Anterior cingulate cortex (tissue), 58 donors: ENCODE results near the gene ZKSCAN8.
A peak's percentile ranks its signal among the peaks of the same experiment; 100 is the strongest.

ENCODE experiments used
- DNase-seq, 58 donors: peaks; one replicate each; lab custom pipeline; 2025; lab: John Stamatoyannopoulos, UW

Gene ZKSCAN8

DNA sequence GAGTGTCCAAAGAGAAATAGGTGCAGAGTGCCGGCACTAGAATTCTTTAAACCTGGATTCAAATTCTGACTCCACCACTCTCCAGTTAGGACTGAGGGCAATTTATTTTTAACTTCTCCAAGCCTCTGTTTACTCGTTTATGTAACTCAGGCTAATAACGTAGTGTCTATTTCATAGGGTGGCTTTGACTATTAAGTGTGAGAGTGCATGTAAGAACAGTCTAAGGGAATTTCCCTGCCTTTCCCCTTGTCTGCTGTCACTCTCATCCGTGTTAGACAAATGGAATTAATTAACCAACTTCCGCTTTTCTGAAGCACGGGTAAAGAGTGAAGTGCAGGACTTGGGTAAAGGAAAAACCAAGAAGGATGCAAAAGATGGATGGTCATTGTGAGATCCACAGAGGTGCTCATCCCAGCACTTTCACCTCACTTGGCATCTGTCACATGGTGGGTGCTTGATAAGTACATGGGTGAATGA, 4.1 kb upstream of the ZKSCAN8 start:
- DNase-seq: peak in 1 of 58 donors; percentile 18

GRCh38 chr6:28139860-28140543, 1.7 kb upstream of the ZKSCAN8 start:
- no peak for DNase-seq

DNA sequence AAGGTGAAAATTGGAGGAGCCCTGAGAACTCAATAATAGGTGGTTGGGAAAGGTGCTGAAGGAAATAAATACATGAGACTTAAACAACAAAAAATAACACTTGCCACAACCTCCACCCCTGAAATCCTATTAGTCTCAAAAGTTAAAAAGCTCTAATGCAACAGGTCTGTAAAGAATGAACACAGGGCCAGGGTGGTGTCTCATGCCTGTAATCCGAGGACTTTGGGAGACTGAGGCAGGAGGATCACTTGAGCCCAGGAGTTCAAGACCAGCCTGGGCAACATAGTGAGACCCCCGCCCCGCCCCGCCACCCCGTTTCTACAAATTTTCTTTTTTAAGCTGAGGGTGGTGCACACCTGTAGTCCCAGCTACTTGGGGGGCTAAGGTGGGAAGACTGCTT, 1.1 kb upstream of the ZKSCAN8 start:
- DNase-seq: no peak

- no peak for DNase-seq
These were observed 763 bp downstream of the ZKSCAN8 start for GRCh38 chr6:28142446-28142845.

DNA sequence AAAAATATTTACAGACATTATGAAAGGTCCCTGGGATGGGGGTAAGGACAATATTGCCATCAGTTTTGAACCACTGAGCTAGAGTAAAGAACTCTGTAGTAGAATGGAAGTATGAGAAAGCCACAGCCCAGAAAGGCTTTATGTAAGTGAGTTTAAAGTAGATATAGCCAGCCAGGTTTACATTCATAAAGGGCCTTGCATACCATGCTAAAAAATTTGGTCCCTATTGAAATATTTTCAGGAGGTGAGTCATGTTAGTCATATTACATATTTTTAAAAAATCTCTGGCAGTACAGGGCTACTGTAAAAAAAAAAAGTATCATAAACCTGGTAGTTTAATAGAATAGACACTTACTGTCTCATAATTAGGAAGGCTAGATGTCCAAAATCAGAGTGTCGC, 3.5 kb downstream of the ZKSCAN8 start:
- DNase-seq: no peak

DNA sequence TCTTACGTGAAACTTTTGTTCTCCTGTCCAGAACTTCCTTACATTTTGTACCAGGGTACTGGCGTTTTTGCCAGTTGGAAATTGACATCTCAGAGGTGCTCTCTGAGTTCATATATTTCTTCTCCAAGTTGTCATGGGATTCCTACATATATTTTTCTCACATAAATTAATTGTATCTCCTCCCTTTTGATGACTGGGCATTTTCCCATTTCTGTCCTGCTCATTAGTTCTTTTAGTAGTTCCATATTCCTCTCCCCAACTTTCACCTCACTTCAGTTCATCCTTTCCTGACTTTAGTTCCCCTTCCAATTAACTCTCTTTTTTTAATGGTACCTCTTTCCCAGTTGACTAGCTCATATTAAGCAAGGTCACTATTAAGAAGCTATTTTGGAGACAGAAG, 10.8 kb downstream of the ZKSCAN8 start:
- no peak for DNase-seq

- no peak for DNase-seq
These were observed 11.9 kb downstream of the ZKSCAN8 start for GRCh38 chr6:28153546-28153945.

- DNase-seq: no peak
These were observed 12.7 kb downstream of the ZKSCAN8 start for GRCh38 chr6:28154357-28154756.

- DNase-seq: no peak
These were observed 16.6 kb downstream of the ZKSCAN8 start for GRCh38 chr6:28158318-28158717.

DNA sequence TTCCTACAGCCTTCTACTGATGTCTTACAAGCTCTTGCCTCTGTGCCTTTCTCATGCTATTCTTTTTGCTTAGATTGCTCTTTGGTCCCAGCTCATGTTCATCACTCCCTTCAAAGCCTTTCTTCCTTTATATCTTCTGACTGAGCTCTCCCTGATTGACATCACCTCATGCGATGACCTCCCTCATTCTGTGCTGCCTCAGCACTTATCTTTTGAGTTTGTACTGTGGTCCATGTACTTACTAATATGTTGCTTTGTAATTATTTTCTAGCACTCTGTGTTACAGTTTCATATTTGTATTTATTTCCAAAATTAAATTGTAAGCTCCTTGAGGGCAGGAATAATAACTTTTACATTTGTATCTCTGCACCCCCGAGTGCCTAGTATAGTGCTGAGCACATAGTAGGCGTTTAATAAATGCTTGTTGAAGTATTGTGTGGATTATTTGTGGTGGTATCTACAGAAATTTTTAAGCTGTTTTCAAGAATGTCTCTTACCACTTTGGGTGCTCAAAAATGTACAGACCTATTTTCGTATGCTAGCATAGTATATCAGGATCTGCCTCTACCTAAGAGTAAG, 17.4 kb downstream of the ZKSCAN8 start:
- no peak for DNase-seq

DNA sequence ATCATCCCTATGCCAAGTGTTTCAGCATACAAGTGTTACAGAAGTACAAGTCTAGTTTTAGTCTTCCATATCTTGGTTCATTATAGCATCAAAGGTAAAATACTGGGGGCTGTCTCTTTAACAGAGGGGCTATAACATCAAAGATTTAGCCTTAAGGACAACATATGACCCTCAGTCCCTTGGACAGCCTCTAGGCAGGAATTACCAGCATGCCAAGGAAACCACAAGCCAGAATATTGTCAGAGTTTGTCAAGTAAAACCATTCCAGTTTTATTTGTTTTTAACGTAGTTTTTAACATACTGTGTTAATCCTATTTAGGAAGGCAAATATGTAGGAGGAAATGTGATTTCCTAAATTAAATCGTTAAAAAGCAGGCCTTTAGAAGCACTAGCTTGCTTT, 18.6 kb downstream of the ZKSCAN8 start:
- DNase-seq: no peak

DNA sequence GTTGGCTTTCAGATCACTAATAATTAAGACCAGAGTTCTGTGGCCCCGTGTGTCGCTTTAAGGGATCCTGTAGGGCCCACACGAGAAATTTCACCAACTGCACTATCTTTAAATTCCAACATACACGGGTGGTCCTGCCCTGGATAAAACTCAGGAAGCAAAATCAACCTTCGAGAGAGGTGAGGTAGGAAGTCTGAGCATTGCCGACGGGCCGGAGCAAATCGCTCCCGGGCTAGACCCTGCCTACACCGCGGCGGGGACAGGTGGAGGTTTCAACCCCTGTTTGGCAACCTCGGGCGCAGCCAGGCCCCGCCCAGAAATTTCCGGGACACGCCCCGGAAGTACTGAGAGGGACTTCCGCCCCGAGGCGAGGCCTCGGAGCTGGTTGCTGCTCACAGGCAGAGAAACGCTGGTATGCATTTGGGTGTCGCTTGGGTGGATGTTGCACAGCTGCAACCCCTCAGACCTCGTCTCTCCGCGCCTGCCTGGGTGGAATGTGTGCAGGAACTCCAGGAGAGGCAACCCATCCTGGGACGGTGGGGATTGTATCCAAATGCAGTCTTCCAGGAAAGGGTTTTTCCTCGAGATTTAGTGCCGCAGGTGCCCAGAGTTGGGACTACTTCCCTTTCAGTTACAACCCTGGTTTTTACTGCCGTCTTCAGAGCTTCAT, 19.9 kb downstream of the ZKSCAN8 start:
- peak in 54 of 58 donors; percentile 1 to 64 (median 18) for DNase-seq

DNA sequence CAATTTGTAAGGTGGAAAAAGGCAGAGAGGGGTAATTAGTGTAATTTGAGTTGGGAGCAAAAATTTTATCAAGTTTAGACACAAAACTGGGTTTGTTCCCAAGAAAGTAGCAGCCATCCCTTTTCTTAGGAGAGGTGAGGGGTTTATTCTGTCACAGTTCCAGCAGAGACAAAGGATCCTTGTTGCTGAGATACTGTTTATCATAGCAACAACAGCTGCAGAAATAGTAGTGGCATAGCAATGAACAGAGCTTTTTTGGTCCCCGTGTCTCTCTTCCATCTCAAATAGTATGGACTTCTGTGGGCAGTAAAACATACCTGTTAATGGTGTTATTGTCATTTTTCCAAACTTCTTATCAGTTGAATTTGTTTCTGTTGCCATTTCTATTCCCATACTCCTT, 23.9 kb downstream of the ZKSCAN8 start:
- no peak for DNase-seq

DNA sequence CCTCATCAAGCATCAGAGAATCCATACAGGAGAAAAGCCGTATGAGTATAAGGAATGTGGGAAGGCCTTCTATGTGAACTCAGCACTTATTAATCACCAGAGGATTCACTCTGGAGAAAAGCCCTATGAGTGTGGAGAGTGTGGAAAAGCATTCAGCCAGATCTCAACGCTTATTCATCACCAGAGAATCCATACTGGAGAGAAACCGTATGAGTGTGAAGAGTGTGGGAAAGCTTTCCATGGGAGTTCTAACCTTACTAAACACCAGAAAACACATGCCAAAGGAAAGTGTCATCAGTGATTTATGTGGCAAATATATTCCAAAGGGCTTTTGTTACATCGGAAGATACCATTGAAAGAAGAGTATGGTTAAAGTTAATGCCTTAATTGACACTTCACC, 25.4 kb downstream of the ZKSCAN8 start:
- DNase-seq: no peak

DNA sequence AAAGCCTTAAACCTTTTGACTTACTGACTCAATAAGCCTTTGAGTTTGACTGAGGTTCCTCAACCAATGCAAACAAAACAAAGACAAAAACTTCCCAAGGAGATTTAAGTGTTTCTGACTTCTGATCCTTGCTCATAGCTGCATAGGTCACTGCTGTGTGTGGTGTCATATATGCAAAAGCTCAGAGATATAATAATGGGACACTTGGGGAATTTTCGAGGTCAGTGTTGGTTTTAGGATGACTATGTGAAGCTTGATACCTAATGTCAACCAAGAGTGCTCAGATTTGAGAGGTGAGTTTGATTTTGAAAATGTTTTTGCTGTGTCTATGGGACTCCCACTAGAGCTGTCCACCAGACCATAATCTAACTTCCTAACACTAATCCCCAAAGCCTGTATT, 26.2 kb downstream of the ZKSCAN8 start:
- no peak for DNase-seq

DNA sequence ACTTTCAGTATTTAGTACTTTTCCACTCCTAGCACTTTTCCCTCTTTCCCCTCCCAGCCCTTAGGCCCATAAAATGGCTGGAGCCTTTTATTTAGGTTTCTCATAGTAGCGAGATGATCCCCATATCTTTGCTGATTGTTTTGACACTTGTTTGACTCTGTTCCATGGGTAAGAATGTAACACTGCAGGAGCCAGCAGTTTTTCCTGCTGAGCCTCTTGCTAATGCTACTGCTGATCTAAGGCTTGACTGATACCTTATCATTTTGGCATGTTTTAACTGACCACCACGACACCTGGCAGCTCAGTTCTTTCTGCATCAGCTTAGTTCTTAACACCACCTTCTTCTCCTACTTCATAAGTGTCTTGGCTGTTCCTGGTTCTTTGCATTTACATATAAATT, 29.6 kb downstream of the ZKSCAN8 start:
- no peak for DNase-seq

DNA sequence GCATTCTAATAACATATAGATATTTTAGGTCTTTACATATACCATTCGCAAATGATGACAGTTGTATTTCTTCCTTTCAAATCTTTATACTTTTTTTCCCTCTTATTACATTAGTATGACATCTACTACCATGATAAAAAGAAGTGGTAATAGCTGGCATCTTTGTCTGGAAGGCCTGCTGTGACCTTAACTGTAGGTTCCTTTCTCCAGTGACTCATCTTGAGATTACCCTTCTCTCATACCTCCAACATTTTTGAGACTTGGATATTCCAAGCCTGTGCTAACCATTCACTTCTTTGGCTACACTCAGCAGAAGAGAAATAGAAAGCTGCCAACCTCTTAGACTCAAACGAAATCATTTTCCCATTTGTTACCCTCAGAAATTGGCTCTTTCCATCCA, 30.3 kb downstream of the ZKSCAN8 start:
- no peak for DNase-seq

GRCh38 chr6:28176373-28176772, 34.7 kb downstream of the ZKSCAN8 start:
- DNase-seq: no peak

GRCh38 chr6:28182255-28182654, 40.6 kb downstream of the ZKSCAN8 start:
- DNase-seq: no peak

DNA sequence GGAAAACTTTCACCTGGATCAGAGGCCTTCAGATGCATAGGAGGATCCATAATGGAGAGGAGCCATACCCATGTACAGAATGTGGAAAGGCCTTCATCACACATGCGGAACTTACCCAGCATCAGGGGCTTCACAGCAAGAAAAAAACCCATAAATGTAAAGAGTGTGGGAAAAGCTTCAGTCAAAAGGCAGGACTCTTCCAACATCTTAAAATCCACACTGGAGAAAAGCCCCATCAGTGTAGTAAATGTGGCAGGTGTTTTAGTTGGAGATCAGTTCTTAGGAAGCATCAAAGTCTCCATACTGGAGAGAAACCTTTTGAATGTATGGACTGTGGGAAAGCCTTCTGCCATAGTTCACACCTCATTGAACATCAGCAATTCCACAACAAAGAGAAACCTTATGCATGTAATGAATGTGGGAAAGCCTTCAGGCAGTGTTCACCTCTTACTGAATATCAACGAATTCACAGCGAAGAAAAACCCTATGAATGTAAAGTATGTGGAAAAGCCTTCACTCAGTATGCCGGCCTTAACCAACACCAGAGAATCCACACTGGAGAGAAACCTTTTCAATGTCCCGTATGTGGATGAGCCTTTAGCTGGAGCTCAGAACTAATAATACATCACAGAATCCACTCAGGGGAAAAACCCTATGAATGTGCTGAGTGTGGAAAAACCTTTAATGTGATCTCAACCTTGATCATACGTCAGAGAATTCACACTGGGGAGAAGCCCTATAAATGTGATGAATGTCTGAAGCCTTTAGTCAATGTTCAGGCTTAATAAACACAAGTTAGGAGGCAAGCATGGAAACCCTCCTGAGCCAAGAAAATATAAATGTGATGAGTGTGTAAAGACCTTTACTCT, 46.7 kb downstream of the ZKSCAN8 start:
- DNase-seq: no peak

GRCh38 chr6:28200020-28200419, 58.3 kb downstream of the ZKSCAN8 start:
- DNase-seq: no peak
